Progenitor cell of endocrine pancreas (in vitro differentiated cells): Measurements from ENCODE around the gene CPLANE1. TPM values are rescaled to one million over a fixed set of nuclear protein-coding genes. Genes with fewer than 3 reads are reported as not detected.

Experiments used
- DNase-seq: peaks from one replicate; pipeline ENCODE4 v3.0.0; 2021; ENCODE audit warnings: low spot score; ENCODE audit not compliant: unreplicated experiment
- H3K27ac Mint-ChIP-seq: 2 replicates; pipeline ENCODE4 v1.8.0; 2021; ENCODE audit warnings: mild to moderate bottlenecking, moderate library complexity, mixed read lengths
- H3K27me3 Mint-ChIP-seq: 2 replicates; pipeline ENCODE4 v1.8.0; 2021; ENCODE audit warnings: mixed read lengths
- H3K36me3 Mint-ChIP-seq: 2 replicates; pipeline ENCODE4 v1.8.0; 2022; ENCODE audit warnings: mixed read lengths; ENCODE audit not compliant: insufficient read depth
- H3K4me1 Mint-ChIP-seq: 2 replicates; pipeline ENCODE4 v1.8.0; 2021; ENCODE audit warnings: low read depth, mixed read lengths
- H3K4me3 Mint-ChIP-seq: 2 replicates; pipeline ENCODE4 v1.8.0; 2021; ENCODE audit warnings: low read depth, mild to moderate bottlenecking, moderate library complexity, mixed read lengths
- H3K9me3 Mint-ChIP-seq: 2 replicates; pipeline ENCODE4 v1.8.0; 2021; ENCODE audit warnings: low read depth, mixed read lengths
- CTCF ChIP-seq: fragments of 200-600 bp; sonication (generic); IDR thresholded peaks from one replicate; pipeline ENCODE4 v1.5.0; 2021; ENCODE audit warnings: antibody characterized with exemption, mild to moderate bottlenecking; ENCODE audit not compliant: unreplicated experiment
- total RNA-seq: library from RNA; stranded (reverse); gene quantifications from 2 replicates; pipeline ENCODE4 v1.2.1, GENCODE V29; 2021

The CPLANE1 gene
- total RNA-seq, 1 donor from 2014 or later: 29.4 TPM

- TF ChIP-seq CTCF: no peak
- no peaks in the 10 kb centered on the region for H3K27me3 Mint-ChIP-seq
Measured at GRCh38 chr5:37217976-37218375, 31.2 kb downstream of the CPLANE1 start.

GRCh38 chr5:37214550-37214949 is 34.6 kb downstream of the CPLANE1 start:
- Mint-ChIP-seq H3K27me3 (no peaks in the 10 kb centered on the region), H3K36me3 (peaks cover 24% of the 10 kb centered on the region), H3K27ac (no peak overlapping the region), H3K4me1 (no peaks in the 10 kb centered on the region), H3K9me3 (no peaks in the 10 kb centered on the region), H3K4me3 (no peak overlapping the region)
- no peak for TF ChIP-seq CTCF
- DNase-seq: no peak

More at GRCh38 chr5:37217976-37218375, 31.2 kb downstream of the CPLANE1 start:
- Mint-ChIP-seq H3K4me1 (no peaks in the 10 kb centered on the region), H3K36me3 (peaks cover 4% of the 10 kb centered on the region), H3K9me3 (no peaks in the 10 kb centered on the region), H3K4me3 (no peak overlapping the region), H3K27ac (no peak overlapping the region)
- DNase-seq: no peak

DNA sequence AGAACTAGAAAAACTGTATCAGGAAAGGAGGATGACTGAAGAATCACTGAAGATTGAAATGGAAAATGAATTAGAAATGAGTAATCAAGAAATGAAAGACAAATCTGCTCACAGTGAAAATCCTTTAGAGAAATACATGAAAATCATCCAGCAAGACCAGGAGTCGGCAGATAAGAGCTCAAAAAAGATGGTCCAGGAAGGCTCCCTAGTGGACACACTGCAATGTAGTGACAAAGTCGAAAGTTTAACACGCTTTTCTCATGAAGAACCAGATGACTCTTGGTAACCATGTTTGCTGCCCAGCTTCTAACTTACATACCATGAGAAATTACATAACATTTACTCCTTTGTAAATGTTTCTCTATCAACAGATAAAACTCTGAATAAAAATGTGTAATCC is 37.1 kb downstream of the CPLANE1 start:
- DNase-seq: no peak
- H3K27ac Mint-ChIP-seq: no peak overlapping the region
- peaks cover 26% of the 10 kb centered on the region for H3K36me3 Mint-ChIP-seq
- no peaks in the 10 kb centered on the region for H3K9me3 Mint-ChIP-seq
- H3K4me3 Mint-ChIP-seq: no peak overlapping the region
- no peak for TF ChIP-seq CTCF
- H3K4me1 Mint-ChIP-seq: no peaks in the 10 kb centered on the region
- H3K27me3 Mint-ChIP-seq: no peaks in the 10 kb centered on the region

GRCh38 chr5:37211661-37212060 is 37.5 kb downstream of the CPLANE1 start:
- H3K4me1 Mint-ChIP-seq: no peaks in the 10 kb centered on the region
- H3K27me3 Mint-ChIP-seq: no peaks in the 10 kb centered on the region
- no peak for DNase-seq
- H3K4me3 Mint-ChIP-seq: no peak overlapping the region
- no peak overlapping the region for H3K27ac Mint-ChIP-seq
- no peaks in the 10 kb centered on the region for H3K9me3 Mint-ChIP-seq
- no peak for TF ChIP-seq CTCF
- H3K36me3 Mint-ChIP-seq: peaks cover 26% of the 10 kb centered on the region

DNA sequence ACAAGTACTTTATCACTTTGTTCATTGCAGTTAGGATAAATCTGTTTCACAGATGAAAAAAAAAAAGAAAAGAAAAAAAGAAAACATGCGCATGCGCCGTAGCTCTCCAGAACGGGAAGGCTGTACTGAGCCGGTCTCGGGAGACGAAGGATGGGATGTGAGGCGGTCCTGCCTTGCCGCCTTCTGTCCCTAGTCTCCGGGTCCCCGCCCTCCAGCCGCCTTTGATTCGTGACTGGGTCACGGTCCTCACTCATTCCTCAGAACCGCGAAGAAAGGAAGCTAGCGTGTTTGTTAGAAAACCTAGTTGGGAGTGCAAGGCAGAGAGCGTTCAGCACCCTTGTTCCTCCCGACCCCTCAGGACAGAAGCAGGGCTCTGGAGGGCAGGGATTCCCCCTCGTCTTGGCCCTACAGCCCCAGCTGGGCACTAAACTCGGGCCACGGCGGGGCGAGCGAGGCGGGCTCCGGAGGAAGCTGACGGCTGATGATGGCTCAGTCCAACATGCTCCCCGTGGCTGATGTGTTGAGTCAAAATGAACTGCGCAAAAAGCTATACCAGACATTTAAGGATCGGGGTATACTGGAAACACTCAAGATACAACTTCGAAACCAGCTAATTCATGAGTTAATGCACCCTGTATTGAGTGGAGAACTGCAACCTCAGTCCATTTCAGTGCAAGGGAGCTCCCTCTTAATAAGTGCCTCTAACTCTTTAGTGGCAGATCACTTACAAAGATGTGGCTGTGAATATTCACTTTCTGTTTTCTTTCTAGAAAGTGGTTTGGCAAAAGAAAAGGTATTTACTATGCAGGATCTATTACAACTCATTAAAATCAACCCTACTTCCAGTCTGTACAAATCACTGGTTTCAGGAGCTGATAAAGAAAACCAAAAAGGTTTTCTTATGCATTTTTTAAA is 40.0 kb downstream of the CPLANE1 start:
- Mint-ChIP-seq H3K36me3 (peaks cover 29% of the 10 kb centered on the region), H3K27me3 (no peaks in the 10 kb centered on the region), H3K27ac (no peak overlapping the region), H3K4me1 (no peaks in the 10 kb centered on the region), H3K9me3 (no peaks in the 10 kb centered on the region), H3K4me3 (no peak overlapping the region)
- no peak for TF ChIP-seq CTCF
- no peak for DNase-seq
